Gastroesophageal sphincter (tissue), 4 donors: ENCODE measurements around the gene GOLGA6A. TPM values are rescaled to one million over a fixed set of nuclear protein-coding genes. Genes with fewer than 3 reads are reported as not detected.

ENCODE experiments used
- ATAC-seq: fragments of 150-250 bp; one replicate; pipeline ENCODE4 v1.9.1; 2016; ENCODE audit warnings: mild to moderate bottlenecking, moderate library complexity
- H3K27ac ChIP-seq, 4 donors: fragments of 200-600 bp; sonication (generic) in 3 of 4; 1 replicate in 3 of 4; 2 replicates in 1 of 4; pipeline ENCODE4 v1.5.1; 2016 to 2019
- H3K27me3 ChIP-seq: fragments of 200-600 bp; sonication (generic); one replicate; pipeline ENCODE4 v1.5.1; 2019
- H3K36me3 ChIP-seq, 2 donors: fragments of 200-600 bp; sonication (generic); one replicate each; pipeline ENCODE4 v1.5.1; 2019; ENCODE audit warnings: control low read depth in 1 of 2
- H3K4me1 ChIP-seq, 3 donors: fragments of 200-600 bp; sonication (generic); 1 replicate in 2 of 3; 2 replicates in 1 of 3; pipeline ENCODE4 v1.5.1; 2016 to 2019; ENCODE audit warnings: control low read depth in 2 of 3
- H3K4me3 ChIP-seq, 2 donors: fragments of 200-600 bp; sonication (generic); one replicate each; pipeline ENCODE4 v1.5.1; 2019; ENCODE audit warnings: mild to moderate bottlenecking in 1 of 2, moderate library complexity in 1 of 2
- H3K9me3 ChIP-seq, 3 donors: fragments of 200-600 bp; sonication (generic); one replicate each; pipeline ENCODE4 v1.5.1; 2017 to 2019; ENCODE audit warnings: control low read depth in 2 of 3
- CTCF ChIP-seq, 4 experiments: fragments of 200-600 bp in 2 of 4; fragments of 450-650 bp in 2 of 4; sonication (generic) in 1 of 4; IDR thresholded peaks; one replicate each; pipeline ENCODE4 v1.5.1; 2017 to 2019; ENCODE audit warnings: antibody characterized with exemption in 4 of 4, mild to moderate bottlenecking in 2 of 4, moderate library complexity in 2 of 4
- EP300 ChIP-seq: sonication (generic); formaldehyde crosslinking; IDR thresholded peaks from one replicate; pipeline ENCODE4 v1.6.1; 2017; ENCODE audit warnings: antibody characterized with exemption, mild to moderate bottlenecking
- POLR2A ChIP-seq, 2 donors: fragments of 450-650 bp; IDR thresholded peaks; one replicate each; pipeline ENCODE4 v1.6.1; 2017; ENCODE audit warnings: antibody characterized with exemption in 2 of 2, mild to moderate bottlenecking in 2 of 2, moderate library complexity in 1 of 2
- POLR2AphosphoS5 ChIP-seq: sonication (generic); formaldehyde crosslinking; IDR thresholded peaks from one replicate; pipeline ENCODE4 v1.6.1; 2017; ENCODE audit warnings: antibody characterized with exemption
- WGBS, 2 donors: methylation state at CpG; one replicate each; pipeline ENCODE4 v1.1.5; 2018; ENCODE audit warnings: low coverage in 1 of 2; 5-methylcytosine and 5-hydroxymethylcytosine counted together
- total RNA-seq, 4 donors: library from RNA; depleted of rRNA; stranded (reverse); fragments of >200 nt; gene quantifications; one replicate each; pipeline ENCODE4 v1.1.0, GENCODE V29; 2016

The GOLGA6A gene
- total RNA-seq, 4 donors from 2014 or later = 0.15 to 1.3 (median 0.31) TPM; not detected in 1

GRCh38 chr15:74050556-74051234 lies 31.7 kb downstream of the GOLGA6A start:
- TF ChIP-seq CTCF (IDR thresholded peaks at IDR 0.05) (no peak), EP300 (no peak)
- Histone ChIP-seq H3K27ac (peak overlapping the region; percentile 76 to 84 (median 82)), H3K9me3 (no peaks in the 10 kb centered on the region), H3K4me1 (peaks cover 15 to 70% (median 25%) of the 10 kb centered on the region in 3 donors), H3K4me3 (peak overlapping the region in 1 of 2 donors; percentile 8), H3K27me3 (no peaks in the 10 kb centered on the region), H3K36me3 (peaks cover 0 to 4% of the 10 kb centered on the region in 2 donors)
- no peak for ATAC-seq
- WGBS, 2 donors = 65 to 81% methylated on average over 2 to 5 of the region's 8 CpGs

DNA sequence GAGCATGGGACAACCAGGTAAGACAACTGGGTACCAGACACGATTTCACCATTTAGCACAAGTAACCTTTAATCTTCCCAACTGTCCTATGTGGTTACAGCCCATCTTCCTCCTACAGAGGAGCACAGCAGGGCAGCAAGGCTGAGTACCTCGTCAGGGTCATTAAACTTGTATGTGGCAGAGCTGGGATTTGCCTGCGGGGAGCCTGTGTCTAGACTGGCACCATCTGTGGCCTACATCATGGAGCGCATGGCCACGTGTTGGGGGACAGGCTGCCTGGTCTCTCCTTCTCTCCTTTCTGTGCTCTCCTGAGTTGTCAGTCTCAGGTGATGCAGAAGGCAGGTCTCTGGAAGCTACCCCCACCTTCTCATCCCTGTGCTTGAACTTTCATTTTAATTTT lies 32.2 kb downstream of the GOLGA6A start:
- peak overlapping the region in 3 of 4 donors; percentile 64 to 83 (median 80) for H3K27ac ChIP-seq
- WGBS, 2 donors = 87 to 100% methylated on average over 1 to 5 of the region's 5 CpGs
- H3K27me3 ChIP-seq = no peaks in the 10 kb centered on the region
- peaks cover 15 to 70% (median 25%) of the 10 kb centered on the region in 3 donors for H3K4me1 ChIP-seq
- H3K9me3 ChIP-seq = no peaks in the 10 kb centered on the region
- peaks cover 0 to 10% of the 10 kb centered on the region in 2 donors for H3K36me3 ChIP-seq
- no peak overlapping the region for H3K4me3 ChIP-seq
- no peak for TF ChIP-seq POLR2AphosphoS5
- TF ChIP-seq EP300 = no peak
- TF ChIP-seq CTCF (IDR thresholded peaks at IDR 0.05) = no peak
- TF ChIP-seq POLR2A (IDR thresholded peaks at IDR 0.05) = no peak
- no peak for ATAC-seq

DNA sequence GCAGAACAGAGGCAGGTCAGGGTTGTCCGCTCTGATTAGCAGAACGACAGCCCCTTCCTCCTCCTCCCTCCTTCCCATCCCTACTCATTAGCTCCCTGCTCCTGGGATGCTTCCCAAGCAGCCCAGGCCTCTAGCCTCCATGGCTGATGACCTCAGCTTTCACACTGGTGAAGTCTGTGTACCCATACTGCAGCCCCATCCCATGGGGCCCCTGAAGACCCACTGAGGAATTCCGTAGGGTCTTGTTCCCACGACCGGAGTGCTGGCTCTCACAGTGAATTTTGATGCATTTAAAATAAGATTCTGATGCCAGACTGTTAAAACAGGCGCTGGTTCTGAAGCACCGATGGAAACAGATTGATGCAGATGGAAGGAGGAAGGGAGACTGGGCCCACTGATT lies 36.1 kb downstream of the GOLGA6A start:
- H3K4me1 ChIP-seq = peaks cover 6 to 65% (median 16%) of the 10 kb centered on the region in 3 donors
- no peak overlapping the region for H3K4me3 ChIP-seq
- peaks cover 0 to 49% of the 10 kb centered on the region in 2 donors for H3K36me3 ChIP-seq
- TF ChIP-seq EP300 (no peak), POLR2A (IDR thresholded peaks at IDR 0.05) (no peak)
- WGBS, 2 donors = 85 to 95% methylated on average over 3 to 4 of the region's 7 CpGs
- H3K27ac ChIP-seq = peak overlapping the region in 1 of 4 donors; percentile 23
- H3K9me3 ChIP-seq = no peaks in the 10 kb centered on the region
- ATAC-seq = no peak
- no peaks in the 10 kb centered on the region for H3K27me3 ChIP-seq

GRCh38 chr15:74045636-74046274 lies 36.6 kb downstream of the GOLGA6A start:
- H3K27ac ChIP-seq = peak overlapping the region in 1 of 4 donors; percentile 70
- H3K36me3 ChIP-seq = peaks cover 0 to 52% of the 10 kb centered on the region in 2 donors
- TF ChIP-seq CTCF (IDR thresholded peaks at IDR 0.05) = no peak
- TF ChIP-seq EP300 = no peak
- no peak for TF ChIP-seq POLR2AphosphoS5
- no peak for TF ChIP-seq POLR2A (IDR thresholded peaks at IDR 0.05)
- no peak for ATAC-seq
- no peaks in the 10 kb centered on the region for H3K9me3 ChIP-seq
- H3K4me3 ChIP-seq = no peak overlapping the region
- no peaks in the 10 kb centered on the region for H3K27me3 ChIP-seq
- peaks cover 3 to 62% (median 16%) of the 10 kb centered on the region in 3 donors for H3K4me1 ChIP-seq
- WGBS, 2 donors = 86% methylated on average over 2 of the region's 7 CpGs; no CpG with 5 or more reads in 1 of the 2 donors

DNA sequence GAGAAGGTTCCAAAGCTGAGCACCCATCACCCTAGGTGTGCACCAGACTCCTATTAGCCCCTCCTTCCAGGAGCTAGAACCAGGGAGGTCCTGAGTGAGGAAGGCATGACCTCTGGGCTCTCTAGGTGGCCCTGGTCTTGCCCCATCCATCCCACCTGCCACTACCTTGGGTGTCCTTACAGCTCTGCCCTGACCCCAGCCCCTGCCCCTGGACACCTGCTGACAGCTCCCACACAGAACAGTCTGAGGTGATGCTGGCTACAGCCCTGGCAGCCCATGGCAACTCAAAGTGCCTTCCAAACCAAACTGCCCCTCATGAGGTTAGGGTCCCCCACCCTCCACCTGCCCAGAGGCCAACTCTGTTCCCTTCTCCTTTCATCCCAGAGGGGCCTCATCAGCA lies 37.2 kb downstream of the GOLGA6A start:
- ATAC-seq = no peak
- Histone ChIP-seq H3K9me3 (no peaks in the 10 kb centered on the region), H3K4me1 (peaks cover 0 to 59% (median 17%) of the 10 kb centered on the region in 3 donors)

More for the DNA sequence above, 37.2 kb downstream of the GOLGA6A start:
- H3K27ac ChIP-seq = peak overlapping the region in 1 of 4 donors; percentile 70
- peaks cover 0 to 52% of the 10 kb centered on the region in 2 donors for H3K36me3 ChIP-seq
- TF ChIP-seq POLR2AphosphoS5 (no peak), POLR2A (IDR thresholded peaks at IDR 0.05) (no peak)
- no peaks in the 10 kb centered on the region for H3K27me3 ChIP-seq
- no peak overlapping the region for H3K4me3 ChIP-seq
